Activated CD8-positive, alpha-beta T cell treated with anti-CD3 and anti-CD28 coated beads for 36 hours (primary cell): ENCODE data around the gene RAD51. TPM values are rescaled to one million over a fixed set of nuclear protein-coding genes. Genes with fewer than 3 reads are reported as not detected.
"Not testable (repeated sequence)": the region's sequence is repeated elsewhere in the genome, so short reads cannot be mapped to it uniquely, and the experiment has no call there.

ENCODE experiments used
- ATAC-seq: fragments of 200-7000 bp; cut with Tn5 transposase; one replicate; pipeline ENCODE4 v1.10.0; 2021; ENCODE audit warnings: mild to moderate bottlenecking, moderate library complexity
- CTCF ChIA-PET: fragments of 350-600 bp; sonication (Branson Sonifier 250); formaldehyde crosslinking; loops from one replicate; lab custom pipeline; 2021; ENCODE audit warnings: antibody characterized with exemption; lab: Charles Lee
- POLR2A ChIA-PET: fragments of 350-600 bp; sonication (Branson Sonifier 250); formaldehyde crosslinking; loops from one replicate; lab custom pipeline; 2021; ENCODE audit warnings: antibody characterized with exemption; lab: Charles Lee
- DNase-seq: peaks from one replicate; pipeline ENCODE4 v3.0.0-alpha.2; 2020
- H3K27ac Mint-ChIP-seq: one replicate; pipeline ENCODE4 v1.8.0; 2021; ENCODE audit warnings: mild to moderate bottlenecking, mixed read lengths
- H3K27me3 Mint-ChIP-seq: one replicate; pipeline ENCODE4 v1.8.0; 2021; ENCODE audit warnings: mixed read lengths
- H3K36me3 Mint-ChIP-seq: one replicate; pipeline ENCODE4 v1.8.0; 2021; ENCODE audit warnings: low read depth, mixed read lengths
- H3K4me1 Mint-ChIP-seq: one replicate; pipeline ENCODE4 v1.8.0; 2021; ENCODE audit warnings: low read depth, mixed read lengths
- H3K4me3 Mint-ChIP-seq: one replicate; pipeline ENCODE4 v1.8.0; 2021; ENCODE audit warnings: mild to moderate bottlenecking, moderate library complexity, mixed read lengths
- H3K9me3 Mint-ChIP-seq: one replicate; pipeline ENCODE4 v1.8.0; 2021; ENCODE audit warnings: mixed read lengths
- intact Hi-C: fragments of 100-400 bp; cut with micrococcal nuclease; formaldehyde crosslinking; loops from one replicate; pipeline ENCODE4 v1.10.0; 2022
- total RNA-seq, 2 experiments: library from RNA; stranded (reverse); gene quantifications; one replicate each; pipeline ENCODE4 v1.2.3, GENCODE V29; 2021
- TF ChIP-seq, protein P1 (sequence below): fragments of 200-600 bp; IDR thresholded peaks from one replicate; pipeline ENCODE4 v1.8.0; 2022; ENCODE audit warnings: antibody characterized with exemption, mild to moderate bottlenecking

RAD51 gene
- total RNA-seq, result 10 to 100 TPM; 66.5 to 77.0 TPM

DNA sequence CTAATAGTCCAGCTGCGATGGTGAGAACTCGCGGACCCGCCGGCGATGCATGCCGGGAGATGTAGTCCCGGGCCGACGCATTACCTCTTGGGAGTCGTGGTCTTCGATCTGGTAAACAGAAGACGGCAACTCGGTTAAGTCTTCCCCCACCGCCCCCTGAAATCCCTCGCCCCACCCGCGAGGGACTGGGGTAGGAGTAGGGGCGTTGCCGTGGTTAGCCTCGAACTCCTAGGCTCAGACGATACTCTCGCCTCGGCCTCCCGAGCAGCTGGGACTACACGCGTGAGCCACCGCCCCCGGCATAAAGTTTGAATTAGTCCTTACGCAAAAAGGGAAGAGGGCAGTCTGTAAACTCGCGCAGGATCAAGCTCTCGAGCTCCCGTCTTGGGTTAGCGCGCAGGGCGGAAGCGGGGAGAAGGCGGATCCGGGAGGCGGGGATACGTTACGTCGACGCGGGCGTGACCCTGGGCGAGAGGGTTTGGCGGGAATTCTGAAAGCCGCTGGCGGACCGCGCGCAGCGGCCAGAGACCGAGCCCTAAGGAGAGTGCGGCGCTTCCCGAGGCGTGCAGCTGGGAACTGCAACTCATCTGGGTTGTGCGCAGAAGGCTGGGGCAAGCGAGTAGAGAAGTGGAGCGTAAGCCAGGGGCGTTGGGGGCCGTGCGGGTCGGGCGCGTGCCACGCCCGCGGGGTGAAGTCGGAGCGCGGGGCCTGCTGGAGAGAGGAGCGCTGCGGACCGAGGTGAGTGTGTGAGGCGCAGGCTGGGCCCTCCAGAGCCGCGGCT is at the start of gene RAD51:
Gene RAD51, plus strand, starts transcription at position 487 of the 781 bp plus-strand sequence. CDS start 3,585 bp downstream, outside the sequence.
- ATAC-seq, result peak; percentile 94
- intact Hi-C loops, result no loop called here
- H3K4me1 Mint-ChIP-seq, result peaks cover 20% of the 10 kb centered on the region
- H3K9me3 Mint-ChIP-seq, result no peaks in the 10 kb centered on the region
- H3K27ac Mint-ChIP-seq, result peak within 1 kb of the TSS; percentile 99
- TF ChIP-seq, protein P1, sequence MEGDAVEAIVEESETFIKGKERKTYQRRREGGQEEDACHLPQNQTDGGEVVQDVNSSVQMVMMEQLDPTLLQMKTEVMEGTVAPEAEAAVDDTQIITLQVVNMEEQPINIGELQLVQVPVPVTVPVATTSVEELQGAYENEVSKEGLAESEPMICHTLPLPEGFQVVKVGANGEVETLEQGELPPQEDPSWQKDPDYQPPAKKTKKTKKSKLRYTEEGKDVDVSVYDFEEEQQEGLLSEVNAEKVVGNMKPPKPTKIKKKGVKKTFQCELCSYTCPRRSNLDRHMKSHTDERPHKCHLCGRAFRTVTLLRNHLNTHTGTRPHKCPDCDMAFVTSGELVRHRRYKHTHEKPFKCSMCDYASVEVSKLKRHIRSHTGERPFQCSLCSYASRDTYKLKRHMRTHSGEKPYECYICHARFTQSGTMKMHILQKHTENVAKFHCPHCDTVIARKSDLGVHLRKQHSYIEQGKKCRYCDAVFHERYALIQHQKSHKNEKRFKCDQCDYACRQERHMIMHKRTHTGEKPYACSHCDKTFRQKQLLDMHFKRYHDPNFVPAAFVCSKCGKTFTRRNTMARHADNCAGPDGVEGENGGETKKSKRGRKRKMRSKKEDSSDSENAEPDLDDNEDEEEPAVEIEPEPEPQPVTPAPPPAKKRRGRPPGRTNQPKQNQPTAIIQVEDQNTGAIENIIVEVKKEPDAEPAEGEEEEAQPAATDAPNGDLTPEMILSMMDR, result no peak
- H3K36me3 Mint-ChIP-seq, result peaks cover 39% of the 10 kb centered on the region
- no peaks in the 10 kb centered on the region for H3K27me3 Mint-ChIP-seq
- peak; percentile 96 for DNase-seq
- peak within 1 kb of the TSS; percentile 98 for H3K4me3 Mint-ChIP-seq
- POLR2A ChIA-PET, result interaction anchor here (0.8 to 3.5 kb wide), 29 partner anchors 8 to 589 kb away, joined by 3 to 16 read pairs (median 4); partner anchors contain the start of genes C15orf62, CCDC32, CHP1 and DNAJC17
- CTCF ChIA-PET, result interaction anchor here (0.6 to 2.0 kb wide), 19 partner anchors 9 to 520 kb away, joined by 3 to 6 read pairs (median 3); partner anchors contain the start of genes CCDC32, KNL1, RPUSD2 and VPS18

DNA sequence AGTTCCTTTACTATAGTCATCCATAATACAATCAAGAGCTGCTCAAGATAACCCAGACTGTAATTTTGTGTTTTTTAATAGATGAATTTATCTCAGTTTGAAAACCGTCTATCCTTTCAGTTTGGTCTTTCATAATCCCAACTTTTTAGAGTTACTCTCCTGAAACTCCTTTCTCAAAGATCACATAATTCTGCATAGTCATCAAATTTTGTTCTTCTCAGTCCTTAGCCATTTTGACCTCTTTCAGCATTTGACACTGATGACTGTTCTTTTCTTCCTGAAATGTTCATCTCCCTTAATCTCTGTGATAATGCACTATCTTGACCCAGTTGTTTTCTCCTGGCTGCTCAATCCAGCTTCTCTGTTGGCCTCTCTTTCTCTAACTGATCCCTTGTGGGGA is 47.5 kb upstream of the RAD51 start:
- Mint-ChIP-seq H3K36me3 (peaks cover 6% of the 10 kb centered on the region), H3K4me1 (no peaks in the 10 kb centered on the region), H3K9me3 (no peaks in the 10 kb centered on the region), H3K27me3 (no peaks in the 10 kb centered on the region), H3K4me3 (no peak overlapping the region), H3K27ac (no peak overlapping the region)
- POLR2A ChIA-PET, result no interaction called here
- ATAC-seq (no peak), DNase-seq (no peak)
- intact Hi-C loops, result no loop called here
- TF ChIP-seq, protein P1, result no peak
- CTCF ChIA-PET, result interaction anchor here (1.2 to 1.3 kb wide), 2 partner anchors 25 to 32 kb away, joined by 3 to 4 read pairs; no protein-coding TSS in a partner anchor

DNA sequence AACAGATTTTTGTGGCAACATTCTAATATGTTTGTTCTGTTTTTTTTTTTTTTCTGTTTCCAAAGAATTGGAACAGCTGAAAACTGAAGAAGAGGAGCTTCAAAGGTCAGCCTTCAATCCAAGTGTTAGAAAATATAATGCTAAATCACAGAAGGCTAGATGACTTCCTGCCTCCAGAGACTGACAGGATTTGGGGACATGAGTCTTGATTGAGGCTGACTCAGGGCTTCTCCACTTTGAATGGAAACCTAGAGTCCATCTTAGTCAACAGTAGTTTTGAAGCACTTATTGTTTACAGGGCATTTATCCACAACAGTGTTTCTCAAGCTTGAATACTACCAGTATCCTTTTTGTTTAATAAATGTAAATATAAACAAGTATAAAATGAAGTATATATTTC is 44.5 kb upstream of the RAD51 start:
- ATAC-seq (no peak), DNase-seq (no peak)
- Mint-ChIP-seq H3K4me3 (no peak overlapping the region), H3K4me1 (no peaks in the 10 kb centered on the region), H3K9me3 (no peaks in the 10 kb centered on the region), H3K36me3 (peaks cover 13% of the 10 kb centered on the region), H3K27me3 (no peaks in the 10 kb centered on the region), H3K27ac (no peak overlapping the region)
- intact Hi-C loops, result no loop called here
- TF ChIP-seq, protein P1, result no peak
- ChIA-PET POLR2A (interaction anchor here (0.6 kb wide), 1 partner anchor 15 kb away, joined by 3 read pairs; no protein-coding TSS in a partner anchor), CTCF (no interaction called here)

DNA sequence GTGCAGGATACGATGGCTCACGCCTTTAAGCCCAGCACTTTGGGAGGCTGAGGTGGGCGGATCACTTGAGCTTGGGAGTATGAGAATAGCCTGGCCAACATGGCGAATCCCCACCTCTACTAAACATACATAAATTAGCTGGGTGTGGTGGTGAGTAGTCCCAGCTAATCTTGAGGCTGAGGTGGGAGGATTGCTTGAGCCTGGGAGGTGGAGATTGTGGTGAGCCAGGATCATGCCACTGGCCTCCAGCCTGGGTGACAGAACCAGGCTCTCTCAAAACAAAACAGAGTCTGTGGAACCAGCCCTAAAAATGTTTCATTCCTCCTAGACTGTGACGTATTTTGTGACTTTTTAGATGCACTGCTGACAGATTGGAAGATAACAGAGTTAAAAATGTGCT is 34.3 kb upstream of the RAD51 start:
- Mint-ChIP-seq H3K27me3 (no peaks in the 10 kb centered on the region), H3K36me3 (peaks cover 9% of the 10 kb centered on the region), H3K4me1 (no peaks in the 10 kb centered on the region), H3K27ac (no peak overlapping the region), H3K9me3 (no peaks in the 10 kb centered on the region), H3K4me3 (no peak overlapping the region)
- ChIA-PET POLR2A (no interaction called here), CTCF (no interaction called here)
- intact Hi-C loops, result no loop called here
- ATAC-seq (no peak), DNase-seq (no peak)
- TF ChIP-seq, protein P1, result no peak

DNA sequence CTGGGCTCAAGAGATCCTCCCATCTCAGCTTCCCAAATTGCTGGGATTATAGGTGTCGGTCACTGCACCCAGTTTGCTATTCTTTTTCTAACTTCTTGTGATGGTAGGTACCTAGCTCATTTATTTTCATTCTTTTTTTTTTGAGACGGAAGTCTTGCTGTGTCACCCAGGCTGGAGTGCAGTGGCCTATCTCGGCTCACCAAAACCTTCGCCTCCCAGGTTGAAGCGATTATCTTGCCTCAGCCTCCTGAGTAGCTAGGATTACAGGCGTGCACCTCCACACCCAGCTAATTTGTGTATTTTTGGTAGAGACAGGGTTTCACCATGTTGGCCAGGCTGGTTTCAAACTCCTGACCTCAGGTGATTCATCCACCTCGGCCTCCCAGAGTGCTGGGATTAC is 30.1 kb upstream of the RAD51 start:
- Mint-ChIP-seq H3K27ac (no peak overlapping the region), H3K27me3 (no peaks in the 10 kb centered on the region), H3K4me1 (no peaks in the 10 kb centered on the region), H3K4me3 (no peak overlapping the region), H3K9me3 (no peaks in the 10 kb centered on the region), H3K36me3 (peaks cover 7% of the 10 kb centered on the region)
- TF ChIP-seq, protein P1, result no peak
- ChIA-PET CTCF (interaction anchor here (1.3 kb wide), 1 partner anchor 9 kb away, joined by 3 read pairs; no protein-coding TSS in a partner anchor), POLR2A (interaction anchor here (0.5 to 0.6 kb wide), 2 partner anchors 15 to 56 kb away, joined by 3 read pairs; no protein-coding TSS in a partner anchor)
- ATAC-seq (no peak), DNase-seq (no peak)
- intact Hi-C loops, result no loop called here

DNA sequence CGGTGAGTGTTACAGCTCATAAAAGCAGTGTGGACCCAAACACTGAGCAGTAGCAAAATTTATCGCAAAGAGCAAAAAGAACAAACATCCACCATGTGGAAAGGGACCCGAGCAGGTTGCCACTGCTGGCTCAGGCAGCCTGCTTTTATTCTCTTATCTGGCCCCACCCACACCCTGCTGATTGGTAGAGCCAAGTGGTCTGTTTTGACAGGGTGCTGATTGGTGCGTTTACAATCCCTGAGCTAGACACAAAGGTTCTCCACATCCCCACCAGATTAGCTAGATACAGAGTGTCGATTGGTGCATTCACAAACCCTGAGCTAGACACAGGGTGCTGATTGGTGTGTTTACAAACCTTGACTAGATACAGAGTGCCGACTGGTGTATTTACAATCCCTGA is 18.7 kb upstream of the RAD51 start:
- H3K4me1 Mint-ChIP-seq, H3K4me3 Mint-ChIP-seq, H3K27me3 Mint-ChIP-seq, POLR2A ChIA-PET, H3K27ac Mint-ChIP-seq, H3K36me3 Mint-ChIP-seq, ATAC-seq, H3K9me3 Mint-ChIP-seq: not testable (repeated sequence)
- CTCF ChIA-PET, result interaction anchor here (1.1 to 1.2 kb wide), 2 partner anchors 24 to 33 kb away, joined by 3 to 4 read pairs; no protein-coding TSS in a partner anchor
- intact Hi-C loops, result loop anchor here (10.0 kb wide), 1 partner anchor 219 kb away; the partner anchor contains the start of gene VPS18
- peak; percentile 7 for DNase-seq

DNA sequence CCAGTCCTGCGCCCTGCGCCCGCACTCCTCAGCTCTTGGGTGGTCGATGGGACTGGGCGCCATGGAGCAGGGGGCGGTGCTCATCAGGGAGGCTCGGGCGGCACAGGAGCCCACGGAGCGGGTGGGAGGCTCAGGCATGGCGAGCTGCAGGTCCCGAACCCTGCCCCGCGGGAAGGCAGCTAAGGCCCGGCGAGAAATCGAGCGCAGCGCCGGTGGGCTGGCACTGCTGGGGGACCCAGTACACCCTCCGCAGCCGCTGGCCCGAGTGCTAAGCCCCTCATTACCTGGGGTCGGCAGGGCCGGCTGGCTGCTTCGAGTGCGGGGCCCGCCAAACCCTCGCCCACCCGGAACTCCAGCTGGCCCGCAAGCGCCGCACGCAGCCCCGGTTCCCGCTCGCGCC is 18.1 kb upstream of the RAD51 start:
- H3K27me3 Mint-ChIP-seq, H3K9me3 Mint-ChIP-seq, H3K27ac Mint-ChIP-seq, H3K36me3 Mint-ChIP-seq, DNase-seq, POLR2A ChIA-PET, H3K4me1 Mint-ChIP-seq, H3K4me3 Mint-ChIP-seq, ATAC-seq: not testable (repeated sequence)
- intact Hi-C loops, result loop anchor here (10.0 kb wide), 1 partner anchor 218 kb away; the partner anchor contains the start of gene VPS18
- CTCF ChIA-PET, result interaction anchor here (1.1 to 3.3 kb wide), 3 partner anchors 25 to 106 kb away, joined by 3 to 20 read pairs (median 4); no protein-coding TSS in a partner anchor
